H1 (cell line): ENCODE results near the gene MRPS5. TPM values are rescaled to one million over a fixed set of nuclear protein-coding genes. Genes with fewer than 3 reads are reported as not detected.

Experiments used
- CBX8 ChIP-seq: fragments of 300-800, 300-1000 bp; sonication (generic); IDR thresholded peaks from 2 replicates; pipeline ENCODE4 v1.7.1; 2016; ENCODE audit warnings: low read depth, low read length, borderline replicate concordance
- KDM5A ChIP-seq: fragments of 200-600 bp; IDR thresholded peaks from 2 replicates; pipeline ENCODE4 v1.7.1; 2012; ENCODE audit warnings: mild to moderate bottlenecking, low read length, inconsistent platforms, mixed read lengths
- PHF8 ChIP-seq: fragments of 200-600 bp; sonication (generic); conservative IDR thresholded peaks from 2 replicates; pipeline ENCODE4 v1.7.1; 2012; ENCODE audit warnings: low read depth, mild to moderate bottlenecking, inconsistent platforms, low read length, moderate library complexity
- SIX5 ChIP-seq: IDR thresholded peaks from 2 replicates; pipeline ENCODE4 v1.6.1; 2011; ENCODE audit warnings: mild to moderate bottlenecking, low read depth, low read length
- TAF1 ChIP-seq: IDR thresholded peaks from 2 replicates; pipeline ENCODE4 v1.6.1; 2011; ENCODE audit warnings: mild to moderate bottlenecking, low read depth, low read length
- YY1 ChIP-seq: IDR thresholded peaks from 2 replicates; pipeline ENCODE4 v1.6.1; 2011; ENCODE audit warnings: low read depth, mild to moderate bottlenecking, low read length
- polyA plus RNA-seq, 7 experiments: library from polyadenylated mRNA; depleted of rRNA in 3 of 7; stranded (reverse) in 5 of 7; unstranded in 2 of 7; fragments of >200 nt in 5 of 7; fragments of 200-250 nt in 2 of 7; gene quantifications; 1 replicate in 5 of 7; 2 replicates in 1 of 7; 4 replicates in 1 of 7; pipeline versions ENCODE4 v1.2.1 to v1.2.3, GENCODE V29; 2011 to 2013; ENCODE audit warnings: missing spikeins in 2 of 7, mixed read lengths in 2 of 7
- total RNA-seq: library from RNA; stranded (reverse); fragmentation: NEBNext Ultra II Directional; extraction: Animal tissue kit (Norgen Biotek cat#: 25700); gene quantifications from 2 replicates; pipeline ENCODE4 v1.2.1, GENCODE V29; 2021

MRPS5 gene
- total and polyA plus RNA-seq, 2 of the 8 experiments (the other 6 are each of a cell fraction or from before 2014, with no cell fraction given): 36.7 to 53.0 TPM

DNA sequence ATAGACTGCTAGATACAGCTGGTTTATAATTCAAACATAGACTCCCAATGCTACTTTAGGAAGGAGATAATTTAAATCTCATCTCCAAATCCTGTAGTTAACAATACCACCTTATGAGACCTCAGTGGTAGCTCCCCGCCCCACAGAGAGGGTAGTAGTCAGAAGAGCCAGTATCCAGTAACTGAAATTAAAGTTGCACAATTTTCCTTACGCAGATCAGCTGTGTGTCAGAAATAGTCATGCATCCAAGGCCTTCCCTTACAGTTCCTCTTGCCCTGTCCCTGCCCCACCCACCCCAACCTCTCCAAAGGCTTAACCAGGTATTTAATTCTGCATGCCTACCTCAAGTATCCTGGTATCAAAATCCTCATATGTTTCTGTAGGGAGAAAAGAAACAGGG, 15.5 kb downstream of the MRPS5 start (continued):
- no peak for TF ChIP-seq CBX8
- TF ChIP-seq PHF8: no peak
- no peak for TF ChIP-seq SIX5
- TF ChIP-seq TAF1: no peak
- no peak for TF ChIP-seq KDM5A
- no peak for TF ChIP-seq YY1
- TF ChIP-seq, all 59 proteins: peak for 0
